A549 (cell line): ENCODE measurements around the gene ABTB1. TPM values are rescaled to one million over a fixed set of nuclear protein-coding genes. Genes with fewer than 3 reads are reported as not detected.
A peak's percentile ranks its signal among the peaks of the same experiment; 100 is the strongest.

Source experiments
- ATAC-seq, 2 experiments: fragments of 200-7000 bp in 1 of 2; fragments of >200 bp in 1 of 2; cut with Nextera tagmentation in 1 of 2; cut with Tn5 transposase in 1 of 2; 3 replicates each; pipeline versions ENCODE4 v1.8.0 to v1.9.1; 2018 to 2020; ENCODE audit warnings: mild to moderate bottlenecking in 1 of 2, moderate library complexity in 1 of 2
- CTCF ChIA-PET: fragments of 300-600 bp; sonication (Branson Sonifier 250); formaldehyde crosslinking; extraction: SDS; loops from one replicate; lab custom pipeline; 2021; ENCODE audit warnings: antibody characterized with exemption, inconsistent platforms; lab: Yijun Ruan, JAX
- POLR2A ChIA-PET: fragments of 350-600 bp; formaldehyde crosslinking; extraction: SDS; loops from one replicate; lab custom pipeline; 2021; ENCODE audit warnings: antibody characterized with exemption, inconsistent platforms; lab: Yijun Ruan, JAX
- DNase-seq, 2 experiments: peaks; one replicate each; pipeline versions ENCODE4 v3.0.0 to v3.0.0-alpha.2; 2011 to 2016; ENCODE audit warnings: low read depth in 1 of 2, low spot score in 1 of 2
- FAIRE-seq: peaks from 2 replicates; lab custom pipeline; 2011; peaks lifted over from hg19 to GRCh38; lab: Jason Lieb, UNC
- H3K27ac ChIP-seq, 2 experiments: fragments of >200 bp; sonication (Bioruptor Twin); formaldehyde crosslinking; 3 replicates each; pipeline ENCODE4 v1.5.1; 2016 to 2017
- H3K4me1 ChIP-seq: fragments of >200 bp; sonication (Bioruptor Twin); formaldehyde crosslinking; 3 replicates; pipeline ENCODE4 v1.6.1; 2016
- H3K4me2 ChIP-seq: fragments of >200 bp; sonication (Bioruptor Twin); formaldehyde crosslinking; 3 replicates; pipeline ENCODE4 v1.6.1; 2016
- H3K4me3 ChIP-seq: fragments of >200 bp; sonication (Bioruptor Twin); formaldehyde crosslinking; 3 replicates; pipeline ENCODE4 v1.5.1; 2016
- H3K9me3 ChIP-seq: fragments of >200 bp; sonication (Bioruptor Twin); formaldehyde crosslinking; 3 replicates; pipeline ENCODE4 v1.6.1; 2016
- BCL3 ChIP-seq: fragments of >200 bp; sonication (Bioruptor Twin); formaldehyde crosslinking; IDR thresholded peaks from 3 replicates; pipeline ENCODE4 v1.6.1; 2016
- CHD2 ChIP-seq: fragments of 150-350 bp; IDR thresholded peaks from 2 replicates; pipeline ENCODE4 v1.6.1; 2014; ENCODE audit warnings: low read length; ENCODE audit not compliant: partially characterized antibody
- CHD4 ChIP-seq: fragments of 200-600 bp; sonication (generic); IDR thresholded peaks from 2 replicates; pipeline ENCODE4 v1.6.1; 2016; ENCODE audit warnings: antibody characterized with exemption, mild to moderate bottlenecking, borderline replicate concordance
- CTCF ChIP-seq: fragments of >200 bp; sonication (Bioruptor Twin); formaldehyde crosslinking; IDR thresholded peaks from 3 replicates; pipeline ENCODE4 v1.5.1; 2016
- ELK1 ChIP-seq: fragments of 150-350 bp; IDR thresholded peaks from 2 replicates; pipeline ENCODE4 v1.6.1; 2014; ENCODE audit warnings: low read depth, mild to moderate bottlenecking, low read length
- FOXS1 ChIP-seq: fragments of 250-450 bp; sonication (Bioruptor Pico); IDR thresholded peaks from 2 replicates; pipeline ENCODE4 v1.5.0; 2020; ENCODE audit warnings: mild to moderate bottlenecking, moderate library complexity
- GATA3 ChIP-seq: IDR thresholded peaks from 2 replicates; pipeline ENCODE4 v1.6.1; 2012; ENCODE audit warnings: borderline replicate concordance
- HOXA7 ChIP-seq: fragments of 250-450 bp; sonication (Bioruptor Pico); IDR thresholded peaks from 2 replicates; pipeline ENCODE4 v1.5.0; 2020; ENCODE audit warnings: mild to moderate bottlenecking, moderate library complexity
- MAFK ChIP-seq: fragments of 450-650 bp; IDR thresholded peaks from 2 replicates; pipeline ENCODE4 v1.6.1; 2014; ENCODE audit not compliant: partially characterized antibody
- PBX3 ChIP-seq: IDR thresholded peaks from 2 replicates; pipeline ENCODE4 v1.6.1; 2012
- POLR2A ChIP-seq: IDR thresholded peaks from 2 replicates; pipeline ENCODE4 v1.6.1; 2012; ENCODE audit warnings: mild to moderate bottlenecking, low read length
- RARB ChIP-seq: fragments of 250-450 bp; sonication (Bioruptor Pico); IDR thresholded peaks from 2 replicates; pipeline ENCODE4 v1.8.0; 2021; ENCODE audit warnings: mild to moderate bottlenecking, moderate library complexity
- RCOR1 ChIP-seq: fragments of 150-350 bp; IDR thresholded peaks from 2 replicates; pipeline ENCODE4 v1.6.1; 2014; ENCODE audit warnings: antibody characterized with exemption, low read length, low read depth
- RFX5 ChIP-seq: fragments of 450-650 bp; IDR thresholded peaks from 2 replicates; pipeline ENCODE4 v1.7.1; 2014; ENCODE audit warnings: antibody characterized with exemption, mild to moderate bottlenecking, moderate library complexity
- TP53 ChIP-seq: fragments of 250-450 bp; sonication (Bioruptor Pico); IDR thresholded peaks from 2 replicates; pipeline ENCODE4 v1.5.0; 2021; ENCODE audit warnings: mild to moderate bottlenecking, moderate library complexity
- USF2 ChIP-seq: fragments of 450-650 bp; IDR thresholded peaks from 2 replicates; pipeline ENCODE4 v1.6.1; 2014; ENCODE audit warnings: antibody characterized with exemption
- ZSCAN20 ChIP-seq: fragments of 250-450 bp; sonication (Bioruptor Pico); IDR thresholded peaks from 2 replicates; pipeline ENCODE4 v1.8.0; 2022; ENCODE audit warnings: mild to moderate bottlenecking, moderate library complexity
- WGBS: methylation state at CpG from one replicate; pipeline ENCODE4 v1.1.6; 2017; ENCODE audit errors: missing lambda C conversion rate; 5-methylcytosine and 5-hydroxymethylcytosine counted together
- polyA plus RNA-seq, 4 experiments: library from polyadenylated mRNA; depleted of rRNA in 3 of 4; stranded (reverse); fragments of >200 nt; fragmentation: RNase III in 1 of 4; extraction: RNeasy Plus Mini Kit Qiagen cat#74134 plus additional on column Dnase treatment in 1 of 4; gene quantifications; 2 replicates in 3 of 4; 3 replicates in 1 of 4; pipeline ENCODE4 v1.2.3, GENCODE V29; 2011 to 2017

Gene ABTB1
- polyA plus RNA-seq, 2 of the 4 experiments (the other 2 are of a cell fraction): 9.7 to 13.2 TPM

- TF ChIP-seq CTCF (no peak), HOXA7 (CRISPR knock-in tag) (no peak)
These were observed 55.8 kb downstream of the ABTB1 start (continued) for GRCh38 chr3:127728417-127729015.

GRCh38 chr3:127729556-127730056, 56.9 kb downstream of the ABTB1 start:
- Histone ChIP-seq H3K4me3 (no peak overlapping the region), H3K27ac (no peak overlapping the region), H3K4me1 (peaks cover 27% of the 10 kb centered on the region), H3K9me3 (no peaks in the 10 kb centered on the region), H3K4me2 (no peak overlapping the region)
- 87% methylated on average over 4 of the region's 4 CpGs for WGBS
- DNase-seq (no peak), ATAC-seq (no peak; a peak in 1 of 6 replicates), FAIRE-seq (no peak)
- ChIA-PET POLR2A (no interaction called here), CTCF (interaction anchor here (0.9 kb wide), 1 partner anchor 32 kb away, joined by 3 read pairs; no protein-coding TSS in a partner anchor)
- TF ChIP-seq TP53 (no peak), MAFK (peak; percentile 41)

GRCh38 chr3:127730171-127730570, 57.4 kb downstream of the ABTB1 start:
- ATAC-seq: no peak
- WGBS: 90% methylated on average over 8 of the region's 8 CpGs
- no peak overlapping the region for H3K4me3 ChIP-seq
- CTCF ChIA-PET: no interaction called here
- no peaks in the 10 kb centered on the region for H3K9me3 ChIP-seq
- H3K4me2 ChIP-seq: no peak overlapping the region
- H3K4me1 ChIP-seq: peaks cover 33% of the 10 kb centered on the region
- TF ChIP-seq ZSCAN20 (no peak), GATA3 (no peak), PBX3 (no peak), CHD4 (no peak), BCL3 (no peak), FOXS1 (CRISPR knock-in tag) (no peak), RARB (CRISPR knock-in tag) (no peak), USF2 (no peak), ELK1 (no peak), CHD2 (no peak), RCOR1 (no peak), RFX5 (no peak), POLR2A (no peak), HOXA7 (CRISPR knock-in tag) (no peak)
- TF ChIP-seq, all 56 proteins: peak for 0
- POLR2A ChIA-PET: no interaction called here
- no peak overlapping the region for H3K27ac ChIP-seq
- FAIRE-seq (no peak), DNase-seq (no peak)

Other genes with a start within 250 kb of the ABTB1 start
- 13.5 and 17.5 TPM in 2 replicates for gene TPRA1, start 82.2 kb upstream of the ABTB1 start, polyA plus RNA-seq (2011; rRNA removed)
- 15.3 to 21.0 TPM (median 19.5 TPM) in 3 replicates for gene TPRA1, start 82.2 kb upstream of the ABTB1 start, polyA plus RNA-seq (2017; fragmentation: RNase III; extraction: RNeasy Plus Mini Kit Qiagen cat#74134 plus additional on column Dnase treatment)
- gene MCM2, start 74.5 kb upstream of the ABTB1 start, polyA plus RNA-seq (2011; rRNA removed): 38.7 and 40.5 TPM in 2 replicates
- gene MCM2, start 74.5 kb upstream of the ABTB1 start, polyA plus RNA-seq (2017; fragmentation: RNase III; extraction: RNeasy Plus Mini Kit Qiagen cat#74134 plus additional on column Dnase treatment): 60.2 to 65.7 TPM (median 64.5 TPM) in 3 replicates
- gene PODXL2, start 43.8 kb upstream of the ABTB1 start, polyA plus RNA-seq (2011; rRNA removed): 3.8 and 4.2 TPM in 2 replicates
- gene PODXL2, start 43.8 kb upstream of the ABTB1 start, polyA plus RNA-seq (2017; fragmentation: RNase III; extraction: RNeasy Plus Mini Kit Qiagen cat#74134 plus additional on column Dnase treatment): 5.5 to 6.2 TPM (median 5.5 TPM) in 3 replicates
- gene MGLL, start 149.6 kb downstream of the ABTB1 start, polyA plus RNA-seq (2011; rRNA removed): 38.5 and 40.2 TPM in 2 replicates
- 32.6 to 41.5 TPM (median 34.5 TPM) in 3 replicates for gene MGLL, start 149.6 kb downstream of the ABTB1 start, polyA plus RNA-seq (2017; fragmentation: RNase III; extraction: RNeasy Plus Mini Kit Qiagen cat#74134 plus additional on column Dnase treatment)
- not detected in 2 replicates for gene KBTBD12, start 242.3 kb downstream of the ABTB1 start, polyA plus RNA-seq (2011; rRNA removed)
- gene KBTBD12, start 242.3 kb downstream of the ABTB1 start, polyA plus RNA-seq (2017; fragmentation: RNase III; extraction: RNeasy Plus Mini Kit Qiagen cat#74134 plus additional on column Dnase treatment): not detected in 3 replicates